Stimulated activated naive CD4-positive, alpha-beta T cell (primary cell): Measurements from ENCODE around the gene ASIC1.
"Not testable (repeated sequence)": the region's sequence is repeated elsewhere in the genome, so short reads cannot be mapped to it uniquely, and the experiment has no call there.

ENCODE experiments used
- DNase-seq, 6 experiments: peaks; one replicate each; lab custom pipeline; 2025; lab: John Stamatoyannopoulos, UW

The ASIC1 gene

DNA sequence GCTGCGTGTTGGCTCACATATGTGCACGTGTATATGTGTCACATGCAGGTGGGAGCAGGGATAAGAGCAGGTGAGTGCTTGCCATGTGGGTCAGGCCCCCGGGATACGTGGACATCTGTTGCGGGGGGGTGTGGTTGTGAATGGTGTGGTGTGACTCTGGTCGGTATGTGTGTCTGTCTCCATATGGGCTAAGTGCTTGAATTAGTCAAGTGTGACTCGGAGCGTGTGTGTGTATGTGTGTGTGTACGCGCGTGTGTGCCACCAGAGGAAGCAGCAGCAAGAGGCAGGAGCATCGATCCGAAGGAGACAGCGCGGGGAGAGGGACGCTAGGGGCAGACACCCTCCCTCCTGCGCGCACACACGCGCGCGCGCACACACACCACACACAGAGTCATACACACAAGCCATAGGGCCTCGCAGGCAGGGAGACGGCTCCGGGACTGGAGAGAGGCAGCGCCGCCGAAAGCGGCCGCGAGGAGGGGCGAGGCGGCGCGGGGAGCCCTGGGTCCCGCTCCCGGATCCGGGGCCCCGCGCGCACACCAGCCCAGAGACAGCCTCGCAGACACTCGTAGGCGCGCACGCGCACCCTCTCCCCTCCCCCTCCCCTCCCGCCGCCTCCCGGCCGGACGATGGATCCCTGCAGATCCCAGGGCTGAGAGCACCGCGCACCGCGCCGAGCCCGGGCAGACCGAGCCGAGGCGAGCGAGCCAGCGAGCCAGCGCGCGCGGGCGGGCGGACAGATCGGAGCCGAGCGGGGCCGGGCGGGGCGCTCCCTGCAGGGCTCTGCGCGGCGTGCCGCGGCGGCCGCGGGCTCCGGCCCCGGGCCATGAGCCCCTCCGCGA lies at the start of gene ASIC1:
Gene ASIC1 (plus strand): TSS at position 597 of the 842 bp plus-strand sequence. CDS start 1,171 bp downstream, outside the sequence.
- peak; percentile 9 to 71 (median 39) for DNase-seq

- no peak for DNase-seq
Measured at GRCh38 chr12:50013361-50014147, 43.8 kb upstream of the ASIC1 start.

- no peak for DNase-seq
Measured at GRCh38 chr12:50014342-50014741, 43.1 kb upstream of the ASIC1 start.

- DNase-seq = no peak
Measured at GRCh38 chr12:50016501-50017475, 40.6 kb upstream of the ASIC1 start.

DNA sequence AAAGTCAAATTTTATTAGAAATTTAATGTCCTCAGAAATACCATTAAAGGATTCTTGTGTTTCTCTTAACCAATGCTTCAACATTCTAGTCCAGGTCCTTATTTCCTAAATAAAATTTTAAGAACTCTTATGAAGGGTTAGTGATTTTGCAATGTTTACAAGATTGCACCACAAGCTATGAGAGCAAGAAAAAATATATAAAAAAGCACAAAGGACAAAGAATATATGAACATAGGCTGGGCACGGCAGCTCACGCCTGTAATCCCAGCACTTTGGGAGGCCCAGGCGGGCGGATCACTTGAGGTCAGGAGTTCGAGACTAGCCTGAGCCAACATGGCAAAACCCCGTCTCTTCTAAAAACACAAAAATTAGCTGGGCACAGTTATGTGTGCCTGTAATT lies 39.8 kb upstream of the ASIC1 start:
- DNase-seq = no peak

DNA sequence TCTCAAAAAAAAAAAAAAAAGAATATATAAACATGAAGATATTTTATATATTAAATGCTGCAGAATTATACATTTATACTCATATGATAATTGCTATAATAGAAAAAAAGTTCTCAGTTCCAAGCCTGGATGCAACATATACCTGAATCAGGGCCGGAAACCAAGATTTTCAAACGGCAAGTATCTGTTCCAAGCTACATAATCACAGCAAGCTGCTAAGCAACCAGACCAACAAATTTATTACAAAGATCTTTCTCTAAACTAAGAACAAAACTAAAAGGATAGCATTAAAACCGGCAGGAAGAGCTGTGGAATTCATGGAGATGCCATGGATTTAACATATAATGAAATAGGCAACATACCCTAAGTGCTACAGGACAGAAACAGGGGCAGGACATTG lies 39.2 kb upstream of the ASIC1 start:
- no peak for DNase-seq

GRCh38 chr12:50018968-50019367 lies 38.4 kb upstream of the ASIC1 start:
- no peak for DNase-seq

- no peak for DNase-seq
Measured at GRCh38 chr12:50019524-50019923, 37.9 kb upstream of the ASIC1 start.

DNA sequence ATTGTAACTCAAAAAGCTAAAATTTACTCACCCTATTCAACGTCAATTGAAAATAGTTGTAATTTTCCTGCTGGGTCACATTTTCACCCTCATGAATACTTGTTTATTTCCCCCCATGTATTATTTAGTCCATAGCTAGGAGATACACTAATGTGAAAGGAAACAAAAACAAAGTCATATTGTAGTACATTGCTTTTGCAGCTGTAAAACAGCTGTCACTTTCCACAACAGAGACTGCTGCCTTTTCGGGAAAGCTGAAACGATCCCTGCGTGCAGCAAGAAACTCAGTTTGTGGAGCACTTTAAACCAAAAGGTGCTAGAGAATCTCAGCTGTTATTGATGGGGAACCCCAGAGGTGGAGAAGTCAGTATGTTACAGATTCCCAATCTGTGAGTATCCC lies 36.4 kb upstream of the ASIC1 start:
- no peak for DNase-seq

DNA sequence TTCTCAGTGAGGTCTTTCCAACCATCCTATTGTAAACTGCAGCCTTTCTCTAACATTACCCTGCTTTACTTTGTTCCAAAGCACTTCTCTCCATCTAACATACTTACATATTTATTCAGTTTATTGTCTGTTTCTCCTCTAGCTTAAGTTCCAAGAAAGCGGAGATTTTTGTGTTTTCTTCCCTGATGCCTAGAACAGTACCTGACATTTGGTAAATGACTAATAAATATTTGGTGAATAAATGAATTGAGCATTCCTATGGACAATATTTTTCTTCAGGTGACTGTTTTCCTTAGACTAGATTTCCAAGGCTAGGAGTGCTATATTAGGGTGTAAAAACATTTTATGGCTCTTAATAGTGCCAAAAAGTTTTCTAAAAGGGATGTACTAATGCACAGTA lies 34.5 kb upstream of the ASIC1 start:
- DNase-seq = no peak

GRCh38 chr12:50024227-50024626 lies 33.2 kb upstream of the ASIC1 start:
- DNase-seq = no peak

GRCh38 chr12:50024805-50025186 lies 32.6 kb upstream of the ASIC1 start:
- peak in 1 of 6 experiments; percentile 18 for DNase-seq

DNA sequence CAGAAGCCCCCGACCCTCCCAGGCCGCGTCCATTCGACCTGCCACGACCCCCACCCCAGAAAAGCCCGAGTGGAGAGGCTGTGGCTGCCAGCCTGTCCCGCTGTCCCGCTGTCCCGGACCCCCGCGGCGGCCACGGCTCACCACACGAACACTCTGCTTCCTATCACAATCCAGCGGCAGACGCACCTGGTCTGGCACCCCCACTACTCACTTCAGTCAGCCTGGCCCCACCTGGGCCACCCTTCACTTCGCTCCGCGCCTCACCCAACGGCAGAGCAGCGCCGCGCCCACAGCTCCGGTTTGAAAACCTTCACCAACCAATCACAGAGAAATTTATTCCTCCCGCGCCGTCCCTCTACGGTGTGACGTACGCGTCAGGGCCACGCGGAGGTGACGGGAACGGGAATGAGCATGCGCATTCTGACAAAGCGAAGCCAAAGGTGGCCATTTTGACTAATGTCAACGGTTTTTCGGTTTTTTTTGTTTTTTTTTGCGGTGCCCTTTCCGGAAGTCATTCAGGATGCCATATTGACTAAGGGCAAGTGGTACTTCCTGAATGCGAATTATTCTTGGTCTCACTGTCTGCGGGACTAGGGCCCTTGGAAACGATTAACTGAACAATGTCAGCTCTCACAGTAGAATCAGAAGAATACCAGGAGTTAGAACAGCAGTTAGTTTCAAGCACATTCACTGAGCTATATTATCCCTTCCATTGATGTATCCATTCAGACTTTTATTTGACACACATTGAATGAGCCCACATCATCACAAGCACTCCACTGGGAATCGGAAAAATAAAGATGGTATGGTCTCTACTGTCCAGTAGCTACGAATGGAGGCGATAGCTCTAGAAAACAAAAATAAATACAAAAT lies 32.0 kb upstream of the ASIC1 start, which contains the start of gene RACGAP1:
Gene RACGAP1 (minus strand): TSS at position 308 of the 873 bp plus-strand sequence. CDS start 8,779 bp downstream, outside the sequence.
- peak; percentile 79 to 98 (median 96) for DNase-seq

DNA sequence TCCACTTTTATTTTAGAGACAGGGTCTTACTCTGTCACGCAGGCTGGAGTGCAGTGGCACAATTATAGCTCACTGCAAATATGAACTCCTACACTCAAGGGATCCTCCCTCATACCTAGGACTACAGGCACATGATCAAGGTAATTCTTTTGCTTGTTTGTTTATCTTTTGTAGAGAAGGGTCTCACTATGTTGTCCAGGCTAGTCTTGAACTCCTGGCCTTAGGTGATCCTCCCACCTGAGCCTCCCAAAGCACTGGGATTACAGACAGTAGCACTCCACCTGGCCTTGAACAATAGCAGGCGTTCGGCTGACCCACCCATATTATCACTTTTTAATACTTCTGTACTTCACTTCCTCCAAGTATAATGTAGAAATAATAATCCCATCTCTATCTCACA lies 30.7 kb upstream of the ASIC1 start:
- DNase-seq = no peak

DNA sequence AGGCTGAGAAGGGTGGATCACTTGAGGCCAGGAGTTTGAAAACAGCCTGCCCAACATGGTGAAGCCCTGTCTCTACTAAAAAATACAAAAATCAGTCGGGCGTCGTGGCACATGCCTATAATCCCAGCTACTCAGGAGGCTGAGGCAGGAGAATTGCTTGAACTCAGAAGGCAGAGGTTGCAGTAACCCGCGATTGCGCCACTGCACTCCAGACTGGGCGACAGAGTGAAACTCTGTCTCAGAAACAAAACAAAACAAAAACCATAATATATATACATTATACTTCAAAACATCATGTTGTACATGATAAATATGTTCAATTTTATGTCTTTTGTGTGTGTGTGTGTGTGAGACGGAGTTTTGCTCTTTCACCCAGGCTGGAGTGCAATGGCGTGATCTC lies 26.9 kb upstream of the ASIC1 start:
- not testable (repeated sequence) for DNase-seq

DNA sequence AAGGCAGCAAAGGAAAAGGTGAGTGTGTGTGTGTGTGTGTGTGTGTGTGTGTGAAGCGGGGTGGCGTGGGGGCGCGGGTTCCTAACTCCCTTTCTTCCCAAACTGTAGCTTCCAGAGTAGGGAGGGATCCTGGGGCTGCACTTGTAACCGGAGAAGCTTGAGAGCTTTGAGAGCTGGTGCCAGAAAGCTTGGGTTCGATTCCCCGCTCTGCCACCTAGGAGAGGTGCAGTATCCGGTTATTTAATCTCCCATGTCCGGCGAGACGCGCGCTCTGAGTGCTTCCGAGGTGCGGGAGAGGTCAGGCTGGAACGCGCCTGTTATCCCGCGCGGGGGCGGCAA lies 24.9 kb upstream of the ASIC1 start:
- DNase-seq = no peak

GRCh38 chr12:50032854-50033581 lies 24.4 kb upstream of the ASIC1 start:
- DNase-seq = no peak

- no peak for DNase-seq
Measured at GRCh38 chr12:50038336-50038735, 19.1 kb upstream of the ASIC1 start.

DNA sequence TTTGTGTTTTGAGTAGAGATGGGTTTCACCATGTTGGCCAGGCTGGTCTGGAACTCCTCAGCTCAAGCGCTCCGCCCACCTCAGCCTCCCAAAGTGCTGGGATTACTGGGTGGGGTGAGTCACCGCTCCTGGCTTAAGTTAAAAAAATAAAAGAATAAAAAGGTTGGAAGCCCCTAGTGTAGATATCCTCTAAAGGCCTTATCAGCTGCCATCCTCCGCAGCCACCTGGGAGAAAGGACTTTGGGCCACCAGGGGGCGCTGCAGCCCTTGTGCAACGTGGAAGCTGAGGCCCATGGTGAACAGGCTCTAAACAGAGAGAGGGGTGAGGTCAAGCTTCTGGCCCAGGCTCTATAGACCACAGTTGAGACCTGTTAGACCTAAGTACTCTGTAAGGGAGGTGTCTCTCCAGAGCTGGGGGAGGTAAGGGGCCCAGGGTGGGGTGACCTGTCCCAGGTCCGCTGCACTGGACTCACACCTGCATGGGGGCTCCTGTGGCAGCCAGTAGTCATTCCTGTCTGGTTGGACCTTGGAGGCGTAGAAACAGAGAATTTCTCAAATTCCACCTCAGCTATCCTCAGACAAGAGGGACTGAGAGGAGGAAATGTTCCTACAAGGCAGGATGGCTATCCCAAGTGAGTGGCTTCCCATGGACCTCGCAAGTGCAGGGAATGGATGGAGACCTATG lies 18.1 kb upstream of the ASIC1 start:
- DNase-seq = peak; percentile 40 to 81 (median 69)

DNA sequence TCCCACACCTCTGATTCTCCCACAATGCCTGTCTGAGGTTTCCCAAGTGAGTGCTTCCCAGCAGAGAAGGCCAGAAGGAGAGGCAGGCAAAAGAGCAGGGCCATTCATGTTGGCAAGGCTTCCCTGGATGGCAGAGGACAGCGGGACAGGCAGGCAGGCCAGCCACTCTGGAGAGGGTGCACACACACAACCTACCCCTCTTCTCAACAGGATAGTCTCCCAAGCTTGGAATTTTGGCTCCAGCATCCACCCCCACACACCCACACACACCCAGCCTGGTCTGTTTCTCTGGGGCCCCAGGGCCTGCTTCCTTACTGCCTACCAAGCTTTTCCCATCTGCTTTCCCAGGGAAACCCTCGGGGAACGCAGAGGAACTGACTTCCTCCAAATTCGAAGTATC lies 16.7 kb upstream of the ASIC1 start:
- no peak for DNase-seq
